ENCODE results near the gene GPC1.

Gene GPC1

GRCh38 chr2:240430595-240430994 is 4.9 kb upstream of the GPC1 start:
- DNase-seq (ENCODE audit: low read depth in 2 of 2) = no peak

GRCh38 chr2:240431271-240431660 is 4.2 kb upstream of the GPC1 start:
- no peak for DNase-seq (ENCODE audit: low read depth in 2 of 2)

- no peak for DNase-seq (ENCODE audit: low read depth in 2 of 2)
Measured at GRCh38 chr2:240431661-240432424, 3.6 kb upstream of the GPC1 start.

GRCh38 chr2:240432430-240432819 is 3.0 kb upstream of the GPC1 start:
- no peak for DNase-seq (ENCODE audit: low read depth in 2 of 2)

- DNase-seq (ENCODE audit: low read depth in 2 of 2) = no peak
Measured at GRCh38 chr2:240432820-240433801, 2.4 kb upstream of the GPC1 start.

GRCh38 chr2:240433973-240434727 is 1.3 kb upstream of the GPC1 start:
- DNase-seq (ENCODE audit: low read depth in 2 of 2) = peak; percentile 69 to 76

- DNase-seq (ENCODE audit: low read depth in 2 of 2) = peak; percentile 74 to 77
Measured at GRCh38 chr2:240434728-240435456, 571 bp upstream of the GPC1 start.

- DNase-seq (ENCODE audit: low read depth in 2 of 2) = no peak
Measured at GRCh38 chr2:240435948-240436682, 652 bp downstream of the GPC1 start.

GRCh38 chr2:240436683-240437550 is 1.5 kb downstream of the GPC1 start:
- no peak for DNase-seq (ENCODE audit: low read depth in 2 of 2)

- no peak for DNase-seq (ENCODE audit: low read depth in 2 of 2)
Measured at GRCh38 chr2:240437551-240437860, 2.0 kb downstream of the GPC1 start.

GRCh38 chr2:240437861-240438809 is 2.7 kb downstream of the GPC1 start:
- peak; percentile 12 to 14 for DNase-seq (ENCODE audit: low read depth in 2 of 2)

- DNase-seq (ENCODE audit: low read depth in 2 of 2) = no peak
Measured at GRCh38 chr2:240438810-240439697, 3.6 kb downstream of the GPC1 start.

GRCh38 chr2:240439698-240440151 is 4.3 kb downstream of the GPC1 start:
- no peak for DNase-seq (ENCODE audit: low read depth in 2 of 2)

- no peak for DNase-seq (ENCODE audit: low read depth in 2 of 2)
Measured at GRCh38 chr2:240440251-240440650, 4.8 kb downstream of the GPC1 start.

GRCh38 chr2:240440704-240441320 is 5.3 kb downstream of the GPC1 start:
- no peak for DNase-seq (ENCODE audit: low read depth in 2 of 2)

GRCh38 chr2:240441326-240441992 is 6.0 kb downstream of the GPC1 start:
- DNase-seq (ENCODE audit: low read depth in 2 of 2) = no peak

Measured in fibroblast of skin of left biceps (primary cell).